Epithelial cell of alveolus of lung (primary cell): ENCODE data around the gene PCDHGA11. TPM values are rescaled to one million over a fixed set of nuclear protein-coding genes. Genes with fewer than 3 reads are reported as not detected.

Experiments
- total RNA-seq: library from RNA; depleted of rRNA; stranded (reverse); fragments of >200 nt; gene quantifications from 2 replicates; pipeline ENCODE4 v1.2.1, GENCODE V29; 2015

PCDHGA11 gene
- 5.9 and 13.7 TPM in 2 replicates for total RNA-seq

DNA sequence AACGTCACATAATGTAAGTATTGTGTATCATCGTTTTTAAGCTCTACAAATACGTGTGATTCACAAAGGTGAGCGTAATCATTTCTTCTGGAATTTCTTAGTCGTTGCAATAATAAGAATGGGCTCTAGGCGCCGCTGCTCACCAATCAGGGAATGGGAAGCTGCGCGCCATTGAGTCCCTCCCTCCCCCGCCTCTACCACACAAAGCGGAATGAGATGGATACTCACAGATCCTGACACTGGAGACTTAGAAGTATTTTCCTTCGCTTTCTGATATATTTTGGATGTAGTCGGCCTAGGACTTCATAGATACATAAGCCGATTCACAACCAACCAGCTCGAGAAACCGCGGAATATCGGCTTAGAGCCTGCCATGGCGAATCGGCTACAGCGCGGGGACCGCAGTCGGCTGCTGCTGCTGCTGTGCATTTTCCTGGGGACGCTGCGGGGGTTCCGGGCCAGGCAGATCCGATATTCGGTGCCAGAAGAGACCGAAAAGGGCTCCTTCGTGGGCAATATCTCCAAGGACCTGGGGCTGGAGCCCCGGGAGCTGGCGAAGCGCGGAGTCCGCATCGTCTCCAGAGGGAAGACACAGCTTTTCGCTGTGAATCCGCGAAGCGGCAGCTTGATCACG, at the start of gene PCDHGA11:
Gene PCDHGA11, plus strand, starts transcription at position 197 of the 634 bp plus-strand sequence. Its CDS starts 177 bp downstream, at position 374.

DNA sequence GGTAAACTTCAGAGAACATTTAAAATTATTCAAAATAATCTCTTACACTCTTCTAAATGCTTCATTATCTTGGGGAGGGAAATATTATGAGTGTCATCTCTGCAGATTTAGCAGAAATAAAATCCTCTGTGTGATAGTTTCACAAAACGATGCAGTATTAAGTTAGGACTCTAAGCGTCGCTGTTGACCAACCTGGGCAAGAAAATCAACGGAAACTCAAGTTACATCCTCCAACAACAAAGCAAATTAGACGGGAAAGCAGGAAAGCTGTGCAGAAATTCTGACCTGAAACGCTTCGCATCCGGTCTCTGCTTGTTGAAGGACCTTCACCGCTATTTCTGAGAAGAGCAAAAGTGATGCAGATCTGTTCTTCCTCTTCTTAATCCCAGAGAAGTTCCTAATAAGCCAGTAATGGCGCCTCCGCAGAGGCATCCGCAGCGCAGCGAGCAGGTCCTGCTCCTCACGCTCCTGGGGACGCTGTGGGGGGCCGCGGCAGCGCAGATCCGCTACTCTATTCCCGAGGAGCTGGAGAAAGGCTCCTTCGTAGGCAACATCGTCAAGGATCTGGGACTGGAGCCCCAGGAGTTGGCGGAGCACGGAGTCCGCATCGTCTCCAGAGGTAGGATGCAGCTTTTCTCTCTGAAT, 47.1 kb upstream of the PCDHGA11 start, which contains the start of gene PCDHGA6:
Gene PCDHGA6, plus strand, starts transcription at position 219 of the 645 bp plus-strand sequence. Its CDS starts 193 bp downstream, at position 412.

DNA sequence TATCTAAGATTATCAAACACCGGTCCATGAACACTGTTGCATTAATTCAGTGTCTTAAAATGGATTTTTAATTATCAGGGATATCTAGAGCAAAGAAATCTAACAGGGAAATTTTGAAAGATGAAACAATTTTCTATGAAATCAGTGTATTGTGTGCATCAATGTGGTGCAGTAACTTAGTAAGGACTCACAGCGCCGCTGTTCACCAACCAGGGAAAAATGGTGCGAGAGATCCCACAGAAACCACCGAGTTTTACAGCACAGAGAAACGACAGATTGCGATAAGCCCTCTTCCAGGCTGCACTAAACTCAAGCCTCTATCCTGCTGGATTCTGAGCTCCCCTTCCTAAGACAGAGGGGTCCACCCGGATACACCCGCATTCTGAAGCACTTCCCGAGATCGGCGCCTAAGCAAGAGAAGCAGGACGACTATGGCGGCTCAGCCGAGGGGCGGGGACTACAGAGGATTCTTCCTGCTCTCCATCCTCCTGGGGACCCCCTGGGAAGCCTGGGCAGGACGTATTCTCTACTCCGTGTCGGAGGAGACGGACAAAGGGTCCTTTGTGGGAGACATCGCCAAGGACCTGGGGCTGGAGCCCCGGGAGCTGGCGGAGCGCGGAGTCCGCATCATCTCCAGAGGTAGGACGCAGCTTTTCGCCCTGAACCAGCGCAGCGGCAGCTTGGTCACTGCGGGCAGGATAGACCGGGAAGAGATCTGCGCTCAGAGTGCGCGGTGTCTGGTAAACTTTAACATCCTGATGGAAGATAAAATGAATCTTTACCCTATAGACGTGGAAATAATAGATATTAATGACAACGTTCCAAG, 38.2 kb upstream of the PCDHGA11 start, which contains the start of gene PCDHGA7:
Gene PCDHGA7, plus strand, starts transcription at position 274 of the 826 bp plus-strand sequence. Its CDS starts 158 bp downstream, at position 432.

DNA sequence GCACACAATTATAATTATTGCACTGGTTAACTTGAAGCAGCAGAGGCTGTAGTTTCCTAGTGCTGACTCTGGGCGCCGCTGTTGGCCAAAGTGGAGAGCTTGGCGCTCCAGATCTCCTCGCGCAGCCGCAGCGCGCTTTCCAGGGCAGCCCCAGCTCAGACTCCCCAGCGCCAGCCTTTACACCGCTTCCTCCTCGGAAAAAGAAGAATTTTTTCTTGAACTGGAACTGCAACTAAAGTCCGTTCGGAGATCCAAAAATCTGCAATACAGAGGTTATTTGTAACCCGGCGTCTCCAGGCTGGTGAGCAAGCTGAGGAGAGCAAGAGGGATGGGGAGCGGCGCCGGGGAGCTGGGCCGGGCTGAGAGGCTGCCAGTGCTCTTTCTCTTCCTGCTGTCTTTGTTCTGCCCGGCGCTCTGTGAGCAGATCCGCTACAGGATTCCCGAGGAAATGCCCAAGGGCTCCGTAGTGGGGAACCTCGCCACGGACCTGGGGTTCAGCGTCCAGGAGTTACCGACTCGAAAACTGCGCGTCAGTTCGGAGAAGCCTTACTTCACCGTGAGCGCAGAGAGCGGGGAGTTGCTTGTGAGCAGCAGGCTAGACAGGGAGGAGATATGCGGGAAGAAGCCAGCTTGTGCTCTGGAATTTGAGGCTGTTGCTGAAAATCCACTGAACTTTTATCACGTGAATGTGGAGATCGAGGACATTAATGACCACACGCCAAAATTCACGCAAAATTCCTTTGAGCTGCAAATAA, 33.1 kb upstream of the PCDHGA11 start, which contains the start of gene PCDHGB4:
Gene PCDHGB4, plus strand, starts transcription at position 142 of the 755 bp plus-strand sequence. Its CDS starts 187 bp downstream, at position 329.

DNA sequence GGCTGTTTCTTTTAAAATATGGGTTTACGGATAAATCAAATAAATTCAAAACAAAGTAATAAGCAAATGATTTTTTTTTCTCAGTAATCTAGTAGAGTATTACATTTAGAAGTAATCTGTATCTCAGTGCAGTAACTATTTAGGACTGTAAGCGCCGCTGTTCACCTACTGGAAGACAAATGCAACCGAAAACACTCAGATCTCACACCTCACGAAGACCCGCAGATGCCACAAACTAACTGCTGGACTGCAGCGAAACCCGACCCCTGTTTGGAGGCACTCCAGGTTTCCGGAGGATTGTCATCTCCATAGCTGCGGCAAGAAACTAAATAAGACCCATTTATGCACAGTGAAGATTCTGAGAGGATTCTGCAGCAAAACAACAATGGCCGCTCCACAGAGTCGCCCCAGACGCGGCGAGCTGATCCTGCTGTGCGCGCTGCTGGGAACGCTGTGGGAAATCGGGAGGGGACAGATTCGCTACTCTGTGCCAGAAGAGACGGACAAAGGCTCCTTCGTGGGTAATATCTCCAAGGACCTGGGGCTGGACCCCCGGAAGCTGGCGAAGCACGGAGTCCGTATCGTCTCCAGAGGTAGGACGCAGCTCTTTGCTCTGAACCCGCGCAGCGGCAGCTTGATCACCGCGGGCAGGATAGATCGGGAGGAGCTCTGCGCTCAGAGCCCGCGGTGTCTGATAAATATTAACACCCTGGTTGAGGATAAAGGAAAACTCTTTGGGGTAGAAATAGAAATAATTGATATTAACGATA, 28.2 kb upstream of the PCDHGA11 start, which contains the start of gene PCDHGA8:
Gene PCDHGA8, plus strand, starts transcription at position 205 of the 770 bp plus-strand sequence. Its CDS starts 181 bp downstream, at position 386.

DNA sequence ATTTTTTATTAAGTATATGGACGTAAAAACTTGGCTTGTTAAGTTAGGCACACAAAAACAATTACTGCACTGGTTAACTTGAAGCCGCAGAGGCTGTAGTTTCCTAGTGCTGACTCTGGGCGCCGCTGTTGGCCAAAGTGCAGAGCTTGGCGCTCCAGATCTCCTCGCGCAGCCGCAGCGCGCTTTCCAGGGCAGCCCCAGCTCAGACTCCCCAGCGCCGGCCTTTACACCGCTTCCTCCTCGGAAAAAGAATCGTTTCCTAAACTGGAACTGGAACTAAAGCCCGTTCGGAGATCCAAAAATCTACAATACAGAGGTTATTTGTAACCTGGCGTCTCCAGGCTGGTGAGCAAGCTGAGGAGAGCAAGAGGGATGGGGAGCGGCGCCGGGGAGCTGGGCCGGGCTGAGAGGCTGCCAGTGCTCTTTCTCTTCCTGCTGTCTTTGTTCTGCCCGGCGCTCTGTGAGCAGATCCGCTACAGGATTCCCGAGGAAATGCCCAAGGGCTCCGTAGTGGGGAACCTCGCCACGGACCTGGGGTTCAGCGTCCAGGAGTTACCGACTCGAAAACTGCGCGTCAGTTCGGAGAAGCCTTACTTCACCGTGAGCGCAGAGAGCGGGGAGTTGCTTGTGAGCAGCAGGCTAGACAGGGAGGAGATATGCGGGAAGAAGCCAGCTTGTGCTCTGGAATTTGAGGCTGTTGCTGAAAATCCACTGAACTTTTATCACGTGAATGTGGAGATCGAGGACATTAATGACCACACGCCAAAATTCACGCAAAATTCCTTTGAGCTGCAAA, 22.9 kb upstream of the PCDHGA11 start, which contains the start of gene PCDHGB5:
Gene PCDHGB5, plus strand, starts transcription at position 192 of the 796 bp plus-strand sequence. Its CDS starts 181 bp downstream, at position 373.

DNA sequence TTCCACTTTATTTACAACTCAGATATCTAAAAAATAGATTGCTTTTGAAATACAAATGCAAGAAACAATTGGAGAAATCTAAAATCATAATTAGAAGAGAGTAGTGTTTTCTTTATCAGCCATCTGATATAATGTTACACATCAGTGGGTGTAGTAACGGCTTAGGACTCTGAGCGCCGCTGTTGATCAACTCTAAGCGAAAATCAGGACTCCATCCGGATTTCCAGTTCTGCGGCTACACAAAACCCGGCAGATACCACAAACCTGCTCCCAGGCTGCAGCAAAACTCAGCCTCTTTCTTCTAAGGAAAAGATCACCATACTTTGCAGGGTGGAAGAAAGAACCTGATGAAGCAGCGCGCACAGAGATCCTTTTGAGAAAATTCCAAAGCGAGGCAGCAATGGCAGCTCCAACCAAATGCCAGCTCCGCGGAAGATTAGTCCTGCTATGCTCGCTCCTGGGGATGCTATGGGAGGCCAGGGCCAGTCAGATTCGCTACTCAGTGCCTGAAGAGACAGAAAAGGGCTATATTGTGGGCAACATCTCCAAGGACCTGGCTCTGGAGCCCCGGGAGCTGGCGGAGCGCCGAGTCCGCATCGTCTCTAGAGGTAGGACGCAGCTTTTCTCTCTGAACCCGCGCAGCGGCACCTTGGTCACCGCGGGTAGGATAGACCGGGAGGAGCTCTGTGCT, 18.2 kb upstream of the PCDHGA11 start, which contains the start of gene PCDHGA9:
Gene PCDHGA9, plus strand, starts transcription at position 226 of the 691 bp plus-strand sequence. Its CDS starts 175 bp downstream, at position 401.

DNA sequence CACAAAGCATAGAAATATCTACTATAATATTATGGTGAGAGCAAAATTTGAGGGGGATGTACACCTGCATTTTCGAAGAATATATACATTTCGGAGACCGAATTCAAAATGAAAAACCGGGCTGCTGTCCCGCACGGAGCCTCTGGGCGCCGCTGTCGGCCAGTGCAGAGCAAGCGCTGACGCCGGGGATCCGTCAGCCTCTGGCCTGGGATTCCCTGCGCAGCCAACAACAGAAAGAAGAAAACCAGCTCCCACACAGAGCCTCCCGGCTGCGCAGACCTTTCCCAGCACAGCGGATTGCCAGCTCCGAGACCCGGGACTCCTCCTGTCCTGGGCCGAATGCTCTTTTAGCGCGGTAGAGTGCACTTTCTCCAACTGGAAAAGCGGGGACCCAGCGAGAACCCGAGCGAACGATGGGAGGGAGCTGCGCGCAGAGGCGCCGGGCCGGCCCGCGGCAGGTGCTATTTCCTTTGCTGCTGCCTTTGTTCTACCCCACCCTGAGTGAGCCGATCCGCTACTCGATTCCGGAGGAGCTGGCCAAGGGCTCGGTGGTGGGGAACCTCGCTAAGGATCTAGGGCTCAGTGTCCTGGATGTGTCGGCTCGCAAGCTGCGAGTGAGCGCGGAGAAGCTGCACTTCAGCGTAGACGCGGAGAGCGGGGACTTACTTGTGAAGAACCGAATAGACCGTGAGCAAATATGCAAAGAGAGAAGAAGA, 12.9 kb upstream of the PCDHGA11 start, which contains the start of gene PCDHGB6:
Gene PCDHGB6, plus strand, starts transcription at position 232 of the 716 bp plus-strand sequence. Its CDS starts 182 bp downstream, at position 414.

DNA sequence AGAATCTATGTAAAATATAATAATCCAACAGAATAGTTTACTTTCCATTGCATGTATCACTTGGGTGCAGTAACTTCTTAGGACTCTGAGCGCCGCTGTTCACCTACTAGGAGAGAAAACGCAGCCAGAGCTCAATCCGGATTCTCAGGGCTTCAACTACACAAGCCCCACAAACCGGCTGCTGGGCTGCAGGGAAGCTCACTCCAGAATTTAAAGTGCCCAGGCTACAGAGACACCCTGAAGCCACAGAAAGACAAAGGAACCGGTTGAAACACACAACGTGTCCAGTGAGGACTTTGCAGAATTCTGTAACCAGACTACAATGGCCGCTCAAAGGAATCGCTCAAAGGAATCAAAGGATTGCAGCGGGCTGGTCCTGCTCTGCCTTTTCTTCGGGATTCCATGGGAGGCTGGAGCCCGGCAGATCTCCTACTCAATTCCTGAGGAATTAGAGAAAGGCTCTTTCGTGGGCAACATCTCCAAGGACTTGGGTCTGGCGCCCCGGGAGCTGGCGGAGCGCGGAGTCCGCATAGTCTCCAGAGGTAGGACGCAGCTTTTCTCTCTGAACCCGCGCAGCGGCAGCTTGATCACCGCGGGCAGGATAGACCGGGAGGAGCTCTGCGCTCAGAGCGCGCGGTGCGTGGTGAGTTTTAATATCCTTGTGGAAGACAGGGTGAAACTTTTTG, 7.9 kb upstream of the PCDHGA11 start, which contains the start of gene PCDHGA10:
Gene PCDHGA10, plus strand, starts transcription at position 134 of the 686 bp plus-strand sequence. Its CDS starts 189 bp downstream, at position 323.

DNA sequence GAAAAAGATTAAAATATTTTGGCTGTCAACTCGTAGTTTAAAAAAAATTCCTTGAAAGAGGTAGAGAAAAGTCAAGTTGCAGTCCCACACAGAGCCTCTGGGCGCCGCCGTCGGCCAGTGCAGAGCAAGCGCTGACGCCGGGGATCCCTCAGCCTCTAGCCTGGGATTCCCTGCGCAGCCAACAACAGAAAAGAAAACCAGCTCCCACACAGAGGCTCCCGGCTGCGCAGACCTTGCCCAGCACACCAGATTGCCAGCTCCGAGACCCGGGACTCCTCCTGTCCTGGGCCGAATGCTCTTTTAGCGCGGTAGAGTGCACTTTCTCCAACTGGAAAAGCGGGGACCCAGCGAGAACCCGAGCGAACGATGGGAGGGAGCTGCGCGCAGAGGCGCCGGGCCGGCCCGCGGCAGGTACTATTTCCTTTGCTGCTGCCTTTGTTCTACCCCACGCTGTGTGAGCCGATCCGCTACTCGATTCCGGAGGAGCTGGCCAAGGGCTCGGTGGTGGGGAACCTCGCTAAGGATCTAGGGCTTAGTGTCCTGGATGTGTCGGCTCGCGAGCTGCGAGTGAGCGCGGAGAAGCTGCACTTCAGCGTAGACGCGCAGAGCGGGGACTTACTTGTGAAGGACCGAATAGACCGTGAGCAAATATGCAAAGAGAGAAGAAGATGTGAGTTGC, 3.2 kb upstream of the PCDHGA11 start, which contains the start of gene PCDHGB7:
Gene PCDHGB7, plus strand, starts transcription at position 184 of the 679 bp plus-strand sequence. Its CDS starts 183 bp downstream, at position 367.

DNA sequence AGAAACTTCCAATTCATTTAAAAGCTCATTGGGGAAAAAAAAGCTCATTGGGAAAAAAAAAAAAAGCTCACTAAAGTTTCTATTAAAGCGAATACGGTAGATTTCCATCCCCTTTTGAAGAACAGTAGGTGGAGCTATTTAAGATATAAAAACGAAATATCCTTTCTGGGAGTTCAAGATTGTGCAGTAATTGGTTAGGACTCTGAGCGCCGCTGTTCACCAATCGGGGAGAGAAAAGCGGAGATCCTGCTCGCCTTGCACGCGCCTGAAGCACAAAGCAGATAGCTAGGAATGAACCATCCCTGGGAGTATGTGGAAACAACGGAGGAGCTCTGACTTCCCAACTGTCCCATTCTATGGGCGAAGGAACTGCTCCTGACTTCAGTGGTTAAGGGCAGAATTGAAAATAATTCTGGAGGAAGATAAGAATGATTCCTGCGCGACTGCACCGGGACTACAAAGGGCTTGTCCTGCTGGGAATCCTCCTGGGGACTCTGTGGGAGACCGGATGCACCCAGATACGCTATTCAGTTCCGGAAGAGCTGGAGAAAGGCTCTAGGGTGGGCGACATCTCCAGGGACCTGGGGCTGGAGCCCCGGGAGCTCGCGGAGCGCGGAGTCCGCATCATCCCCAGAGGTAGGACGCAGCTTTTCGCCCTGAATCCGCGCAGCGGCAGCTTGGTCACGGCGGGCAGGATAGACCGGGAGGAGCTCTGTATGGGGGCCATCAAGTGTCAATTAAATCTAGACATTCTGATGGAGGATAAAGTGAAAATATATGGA, 9.7 kb downstream of the PCDHGA11 start, which contains the start of gene PCDHGA12:
Gene PCDHGA12, plus strand, starts transcription at position 176 of the 782 bp plus-strand sequence. Its CDS starts 253 bp downstream, at position 429.

Other genes starting within 250 kb of the PCDHGA11 start
- under 0.01 and 1.9 TPM in 2 replicates for gene PCDHB7, start 248.4 kb upstream of the PCDHGA11 start, total RNA-seq
- not detected in 2 replicates for gene PCDHB8, start 243.3 kb upstream of the PCDHGA11 start, total RNA-seq
- 0.08 and 0.13 TPM in 2 replicates for gene PCDHB16, start 238.7 kb upstream of the PCDHGA11 start, total RNA-seq
- gene PCDHB9, start 233.9 kb upstream of the PCDHGA11 start, total RNA-seq: 0.08 TPM in 1 of 2 replicates, not detected in the other
- 0.13 and 0.24 TPM in 2 replicates for gene PCDHB10, start 228.7 kb upstream of the PCDHGA11 start, total RNA-seq
- 0.13 and 1.7 TPM in 2 replicates for gene PCDHB11, start 221.4 kb upstream of the PCDHGA11 start, total RNA-seq
- 0.08 TPM in 1 of 2 replicates, not detected in the other for gene PCDHB12, start 212.3 kb upstream of the PCDHGA11 start, total RNA-seq
- 0.26 and 1.0 TPM in 2 replicates for gene PCDHB13, start 207.1 kb upstream of the PCDHGA11 start, total RNA-seq
- gene PCDHB14, start 197.7 kb upstream of the PCDHGA11 start, total RNA-seq: 1.4 TPM in 1 of 2 replicates, not detected in the other
- gene PCDHB15, start 175.7 kb upstream of the PCDHGA11 start, total RNA-seq: under 0.01 and 0.48 TPM in 2 replicates
- gene SLC25A2, start 117.0 kb upstream of the PCDHGA11 start, total RNA-seq: not detected in 2 replicates
- 45.3 and 69.6 TPM in 2 replicates for gene TAF7, start 100.3 kb upstream of the PCDHGA11 start, total RNA-seq
- 0.13 and 0.64 TPM in 2 replicates for gene PCDHGA1, start 90.5 kb upstream of the PCDHGA11 start, total RNA-seq
- 0.39 and 3.8 TPM in 2 replicates for gene PCDHGA2, start 82.3 kb upstream of the PCDHGA11 start, total RNA-seq
- gene PCDHGA3, start 77.2 kb upstream of the PCDHGA11 start, total RNA-seq: 0.65 and 0.72 TPM in 2 replicates
- 0.39 and 2.2 TPM in 2 replicates for gene PCDHGB1, start 71.0 kb upstream of the PCDHGA11 start, total RNA-seq
- 0.78 and 6.0 TPM in 2 replicates for gene PCDHGA4, start 66.0 kb upstream of the PCDHGA11 start, total RNA-seq
- gene PCDHGB2, start 61.1 kb upstream of the PCDHGA11 start, total RNA-seq: 0.39 and 3.0 TPM in 2 replicates
- gene PCDHGA5, start 56.9 kb upstream of the PCDHGA11 start, total RNA-seq: 0.13 and 1.3 TPM in 2 replicates
- gene PCDHGB3, start 50.8 kb upstream of the PCDHGA11 start, total RNA-seq: 0.39 and 6.1 TPM in 2 replicates
- 1.0 and 3.0 TPM in 2 replicates for gene PCDHGA6, start 47.2 kb upstream of the PCDHGA11 start, total RNA-seq
- 0.65 and 4.0 TPM in 2 replicates for gene PCDHGA7, start 38.3 kb upstream of the PCDHGA11 start, total RNA-seq
- 3.7 and 9.3 TPM in 2 replicates for gene PCDHGB4, start 33.4 kb upstream of the PCDHGA11 start, total RNA-seq
- gene PCDHGA8, start 28.4 kb upstream of the PCDHGA11 start, total RNA-seq: 0.65 and 1.2 TPM in 2 replicates
- gene PCDHGB5, start 23.1 kb upstream of the PCDHGA11 start, total RNA-seq: 7.6 and 13.0 TPM in 2 replicates
- gene PCDHGA9, start 18.3 kb upstream of the PCDHGA11 start, total RNA-seq: 1.4 and 7.8 TPM in 2 replicates
- 1.2 and 5.7 TPM in 2 replicates for gene PCDHGB6, start 13.0 kb upstream of the PCDHGA11 start, total RNA-seq
- 3.4 and 11.8 TPM in 2 replicates for gene PCDHGA10, start 8.1 kb upstream of the PCDHGA11 start, total RNA-seq
- gene PCDHGB7, start 3.4 kb upstream of the PCDHGA11 start, total RNA-seq: 7.2 and 23.6 TPM in 2 replicates
- gene PCDHGA12, start 9.5 kb downstream of the PCDHGA11 start, total RNA-seq: 10.2 and 17.4 TPM in 2 replicates
- 51.5 and 161 TPM in 2 replicates for gene PCDHGC3, start 54.9 kb downstream of the PCDHGA11 start, total RNA-seq
- gene PCDHGC4, start 64.0 kb downstream of the PCDHGA11 start, total RNA-seq: 0.13 and 3.1 TPM in 2 replicates
- gene PCDHGC5, start 68.0 kb downstream of the PCDHGA11 start, total RNA-seq: 0.78 and 1.1 TPM in 2 replicates
- 25.1 and 49.1 TPM in 2 replicates for gene DIAPH1, start 197.9 kb downstream of the PCDHGA11 start, total RNA-seq
- gene HDAC3, start 215.8 kb downstream of the PCDHGA11 start, total RNA-seq: 49.8 and 53.3 TPM in 2 replicates
- 2.4 and 3.7 TPM in 2 replicates for gene RELL2, start 215.9 kb downstream of the PCDHGA11 start, total RNA-seq
- 11.1 and 12.2 TPM in 2 replicates for gene FCHSD1, start 230.4 kb downstream of the PCDHGA11 start, total RNA-seq